Activated CD4-positive, alpha-beta T cell treated with anti-CD3 and anti-CD28 coated beads, Interleukin-2, Interleukin-4, amounts not matched to agents 100 ng/mL and 50 ng/mL, durations not matched to agents 16 hours and 8 hours (primary cell): ENCODE data around the gene DNASE1L3.
A peak's percentile ranks its signal among the peaks of the same experiment; 100 is the strongest.

Experiments used
- DNase-seq: peaks from one replicate; pipeline ENCODE4 v3.0.0-alpha.2; 2020; ENCODE audit warnings: low spot score

Gene DNASE1L3

DNA sequence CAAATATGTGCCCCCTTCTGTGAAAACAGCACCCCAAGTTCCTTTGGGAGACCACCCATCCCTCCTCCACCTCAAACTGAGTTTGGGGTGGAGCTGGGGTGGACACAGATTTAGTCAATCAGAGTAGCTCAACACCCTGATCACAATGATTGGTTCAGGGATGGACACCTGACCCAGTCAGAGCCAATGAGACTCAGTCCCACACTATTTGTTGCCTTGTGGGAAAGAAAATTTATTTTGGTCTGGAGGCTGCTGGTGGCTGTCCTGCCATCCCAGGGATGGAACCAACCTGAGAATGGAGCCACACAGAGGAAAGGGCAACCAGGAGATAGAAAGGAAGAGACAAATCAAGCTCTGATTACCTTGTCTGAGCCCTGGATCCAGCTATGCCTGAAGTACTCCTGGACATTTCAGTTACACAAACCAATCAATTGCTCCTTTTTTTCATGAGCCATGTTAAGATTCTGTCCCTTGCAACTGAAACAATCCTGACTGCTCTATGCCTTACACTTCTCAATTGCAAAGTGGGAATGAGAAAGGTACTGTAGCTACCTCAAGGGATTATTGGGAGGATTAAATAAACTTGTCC is 10.6 kb downstream of the DNASE1L3 start:
- no peak for DNase-seq

DNA sequence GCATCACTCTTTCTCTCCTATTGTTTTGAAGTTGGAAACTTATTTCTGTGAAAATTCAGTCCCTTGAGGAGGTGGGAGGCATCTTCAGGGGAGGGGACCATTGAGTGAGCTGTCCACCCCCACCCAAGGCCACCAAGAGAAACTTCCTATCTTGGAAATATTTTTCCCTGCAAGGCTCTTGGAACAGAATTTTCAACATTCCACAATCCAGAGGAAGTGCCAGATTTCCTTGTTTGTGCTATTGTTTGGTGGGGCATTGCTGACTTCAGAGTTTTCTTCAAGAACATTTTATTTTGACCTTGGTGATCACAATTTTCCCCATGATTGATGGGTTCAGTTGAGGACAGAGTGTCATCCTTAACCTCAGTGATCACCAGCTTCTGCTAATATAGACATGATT is 12.0 kb downstream of the DNASE1L3 start:
- no peak for DNase-seq

DNA sequence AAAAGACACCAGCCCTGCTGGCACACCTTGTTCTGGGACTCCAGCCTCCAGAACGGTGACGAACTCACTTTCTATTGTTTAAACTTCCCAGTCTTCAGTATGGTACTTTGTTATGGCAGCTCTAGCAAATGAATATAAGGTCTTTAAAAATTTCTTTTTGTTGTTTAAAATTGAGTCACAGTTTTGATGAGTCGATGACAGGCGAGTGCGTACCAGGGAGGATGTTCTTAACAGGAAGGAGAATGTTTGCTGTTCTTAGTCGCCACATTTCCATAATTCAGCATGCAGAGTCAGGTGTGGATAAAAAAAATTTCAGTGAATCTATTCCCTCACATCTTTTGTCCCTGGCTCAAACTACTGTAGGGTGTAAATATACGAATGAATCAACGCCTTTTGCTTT is 12.4 kb downstream of the DNASE1L3 start:
- no peak for DNase-seq

- no peak for DNase-seq
Measured at GRCh38 chr3:58197588-58197987, 13.2 kb downstream of the DNASE1L3 start.

- DNase-seq = no peak
Measured at GRCh38 chr3:58193682-58194407, 16.9 kb downstream of the DNASE1L3 start.

DNA sequence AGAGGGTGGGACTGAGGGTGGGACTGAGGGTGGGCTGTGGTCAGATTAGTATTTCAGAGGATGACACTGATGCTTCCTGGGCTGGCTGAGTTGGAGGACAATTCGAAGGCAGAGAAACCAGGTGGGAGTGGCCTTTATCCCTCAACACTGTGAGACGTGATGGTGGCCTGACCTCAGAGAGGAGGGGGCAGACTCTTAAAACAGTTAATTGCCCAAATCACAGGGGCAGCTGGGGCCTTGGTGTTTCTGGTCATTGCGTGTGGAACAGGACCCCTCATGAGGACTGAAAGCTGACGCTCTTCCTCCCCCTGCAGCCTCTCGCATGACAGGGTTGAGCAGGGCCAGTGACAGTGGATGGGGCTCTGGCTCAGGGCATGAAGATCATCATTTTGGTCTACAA is 18.7 kb downstream of the DNASE1L3 start:
- DNase-seq = no peak

GRCh38 chr3:58191361-58191991 is 19.3 kb downstream of the DNASE1L3 start:
- DNase-seq = no peak

GRCh38 chr3:58190882-58191281 is 19.9 kb downstream of the DNASE1L3 start:
- DNase-seq = no peak

- DNase-seq = no peak
Measured at GRCh38 chr3:58190291-58190690, 20.5 kb downstream of the DNASE1L3 start.

GRCh38 chr3:58189691-58190090 is 21.1 kb downstream of the DNASE1L3 start:
- DNase-seq = no peak

GRCh38 chr3:58188921-58189451 is 21.8 kb downstream of the DNASE1L3 start:
- DNase-seq = no peak

- no peak for DNase-seq
Measured at GRCh38 chr3:58188173-58188564, 22.6 kb downstream of the DNASE1L3 start.

DNA sequence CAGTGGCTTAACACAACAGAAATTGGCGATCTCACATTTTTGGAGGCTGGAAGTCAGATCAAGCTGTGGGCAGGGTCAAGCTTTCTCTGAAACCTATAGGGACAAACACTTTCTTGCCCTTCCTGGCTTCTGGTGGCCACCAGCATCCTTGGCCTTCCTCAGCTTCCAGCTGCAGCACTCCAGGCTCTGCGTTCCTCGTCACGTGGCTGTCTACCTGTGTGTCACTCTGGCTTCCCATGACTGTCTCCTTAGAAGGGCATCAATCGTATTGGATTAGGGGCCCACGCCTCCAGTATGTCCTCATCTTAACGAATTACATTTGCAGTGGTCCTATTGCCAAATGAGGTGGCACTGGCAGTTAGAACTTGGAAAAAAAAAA is 25.8 kb downstream of the DNASE1L3 start:
- DNase-seq = no peak

- DNase-seq = no peak
Measured at GRCh38 chr3:58184309-58184981, 26.3 kb downstream of the DNASE1L3 start.

DNA sequence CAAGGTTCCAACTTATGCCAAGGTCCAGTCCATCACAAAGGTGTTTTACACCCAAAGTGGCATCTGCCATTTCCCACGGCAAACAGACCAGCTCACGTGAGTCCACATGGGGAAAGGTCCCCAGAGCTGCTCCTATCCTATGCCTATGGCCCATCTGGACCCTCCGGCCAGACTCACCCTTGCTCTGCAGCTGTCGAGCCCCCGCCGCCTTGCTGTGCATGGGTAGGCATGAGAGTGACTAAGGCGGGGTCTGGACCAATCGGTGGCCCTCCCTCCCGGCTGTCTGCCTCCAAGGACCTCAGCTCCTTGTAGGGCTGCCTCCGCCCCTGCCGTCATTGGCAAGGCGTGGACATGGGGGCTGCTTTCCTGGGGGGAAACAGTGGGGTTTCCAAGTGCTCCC is 26.9 kb downstream of the DNASE1L3 start:
- no peak for DNase-seq

- no peak for DNase-seq
Measured at GRCh38 chr3:58183221-58183620, 27.6 kb downstream of the DNASE1L3 start.

- no peak for DNase-seq
Measured at GRCh38 chr3:58180940-58181587, 29.7 kb downstream of the DNASE1L3 start.

- no peak for DNase-seq
Measured at GRCh38 chr3:58180099-58180880, 30.5 kb downstream of the DNASE1L3 start.

DNA sequence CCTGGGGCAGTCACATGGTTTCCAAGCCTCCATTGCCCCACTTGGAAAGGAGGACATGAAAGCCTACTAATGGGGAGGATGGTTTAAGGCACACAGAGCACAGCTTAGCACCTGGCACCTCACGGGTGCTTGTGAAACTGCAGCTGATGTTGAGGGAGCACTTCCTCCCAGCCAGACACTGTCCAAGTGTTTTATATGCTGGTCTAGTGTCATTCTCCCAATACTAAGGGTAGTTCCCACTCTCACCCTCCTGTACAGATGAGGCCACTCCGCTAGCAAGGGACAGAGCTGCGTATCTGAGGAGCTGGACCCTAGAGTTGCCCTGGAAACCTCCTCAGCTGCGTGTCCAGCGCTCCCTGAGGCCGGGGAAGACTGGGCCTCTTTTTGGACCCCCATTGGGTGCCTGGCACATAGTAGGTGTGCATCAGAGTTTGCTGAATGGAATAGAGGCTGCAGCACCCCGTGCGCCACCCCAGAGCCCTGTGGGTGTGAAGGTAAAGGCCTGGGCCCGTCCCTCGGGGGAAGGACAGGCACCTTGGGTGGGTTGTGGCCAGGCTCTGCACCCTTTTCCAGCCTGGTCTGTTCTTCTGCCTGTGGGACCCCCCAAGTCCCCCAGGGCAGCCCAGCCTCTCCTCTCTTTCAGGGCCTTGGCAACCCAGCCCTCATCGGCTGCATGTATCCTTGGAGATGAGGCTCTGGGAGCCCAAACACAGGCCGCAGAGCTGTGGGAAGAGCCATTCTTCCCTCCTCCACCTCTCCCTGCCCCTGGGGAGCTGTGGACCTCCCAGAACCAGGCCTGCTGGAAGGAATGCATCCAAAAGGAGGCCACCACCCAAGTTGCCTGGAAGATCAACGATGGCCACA is 31.3 kb downstream of the DNASE1L3 start:
- DNase-seq = no peak

DNA sequence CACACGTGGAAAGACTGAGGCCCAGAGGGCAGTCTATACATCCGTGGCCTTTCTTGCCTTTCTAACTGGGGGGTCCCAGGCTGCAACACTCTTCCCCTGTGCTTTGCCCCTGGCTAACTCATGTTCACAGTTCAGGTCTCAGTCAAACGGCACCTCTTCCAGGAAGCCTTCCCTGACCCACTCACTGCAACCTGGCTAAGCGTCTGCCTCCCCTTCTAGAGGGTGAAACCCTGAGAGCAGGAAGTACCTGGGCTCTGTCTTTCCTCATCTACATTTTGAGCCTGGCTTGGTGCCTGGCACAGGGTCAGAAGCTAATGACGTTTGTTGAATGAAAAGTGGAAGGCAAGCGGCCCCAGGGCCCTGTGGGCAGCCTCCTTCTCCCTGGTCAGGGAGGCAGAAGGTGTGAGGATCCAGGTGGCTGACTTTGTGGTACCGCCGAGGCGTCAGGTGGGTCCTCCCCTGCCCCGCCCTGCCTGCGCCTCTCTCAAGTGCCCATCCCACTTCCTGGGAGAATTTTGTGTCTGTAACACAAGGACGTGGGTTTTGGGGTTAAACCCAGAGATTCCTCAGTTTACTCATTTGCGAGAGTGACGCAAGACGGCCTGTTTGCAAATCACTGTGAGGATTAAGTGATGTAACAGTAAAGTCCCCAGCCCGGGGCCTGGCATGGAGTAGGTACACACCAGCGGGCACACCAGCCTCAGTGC is 32.1 kb downstream of the DNASE1L3 start:
- DNase-seq = peak; percentile 42
